DND-41 (cell line): ENCODE data around the gene ZC2HC1B.

Experiments used
- ATAC-seq: fragments of 200-7000 bp; cut with Tn5 transposase; 3 replicates; pipeline ENCODE4 v1.9.1; 2021; ENCODE audit warnings: low read depth; ENCODE audit not compliant: insufficient read depth
- DNase-seq: peaks from one replicate; pipeline ENCODE4 v3.0.0-alpha.2; 2020
- H2AFZ ChIP-seq: 2 replicates; pipeline ENCODE4 v1.6.0; 2012; ENCODE audit warnings: low read depth, low read length
- H3K27ac ChIP-seq: 2 replicates; pipeline ENCODE4 v1.5.1; 2012; ENCODE audit warnings: low read length, inconsistent platforms
- H3K27me3 ChIP-seq: fragments of 200-600 bp; sonication (generic); 2 replicates; pipeline ENCODE4 v1.6.0; 2012; ENCODE audit warnings: low read length, mild to moderate bottlenecking, inconsistent platforms; ENCODE audit not compliant: insufficient read depth, poor library complexity
- H3K36me3 ChIP-seq: 2 replicates; pipeline ENCODE4 v1.5.1; 2012; ENCODE audit warnings: low read length, inconsistent platforms; ENCODE audit not compliant: insufficient read depth
- H3K4me1 ChIP-seq: 2 replicates; pipeline ENCODE4 v1.5.1; 2012; ENCODE audit warnings: mild to moderate bottlenecking, low read length; ENCODE audit not compliant: insufficient read depth
- H3K4me2 ChIP-seq: 2 replicates; pipeline ENCODE4 v1.6.0; 2012; ENCODE audit warnings: mild to moderate bottlenecking, moderate library complexity, low read length, inconsistent platforms; ENCODE audit not compliant: insufficient read depth
- H3K4me3 ChIP-seq, 2 experiments: fragments of 200-600 bp in 1 of 2; shearing (Covaris generic) in 1 of 2; 2 replicates each; pipeline ENCODE4 v1.5.1; 2012 to 2016; ENCODE audit warnings: inconsistent platforms in 2 of 2, low read length in 2 of 2, mild to moderate bottlenecking in 2 of 2, low read depth in 1 of 2, moderate library complexity in 1 of 2
- H3K79me2 ChIP-seq: 2 replicates; pipeline ENCODE4 v1.6.0; 2012; ENCODE audit warnings: low read length, inconsistent platforms; ENCODE audit not compliant: insufficient read depth
- H3K9ac ChIP-seq: 2 replicates; pipeline ENCODE4 v1.6.0; 2012; ENCODE audit warnings: low read depth, mild to moderate bottlenecking, inconsistent platforms, low read length, moderate library complexity
- H3K9me3 ChIP-seq: 2 replicates; pipeline ENCODE4 v1.5.1; 2012; ENCODE audit warnings: low read length, moderate library complexity, mild to moderate bottlenecking, inconsistent platforms; ENCODE audit not compliant: insufficient read depth, severe bottlenecking
- H4K20me1 ChIP-seq: 2 replicates; pipeline ENCODE4 v1.6.0; 2012; ENCODE audit warnings: low read length; ENCODE audit not compliant: insufficient read depth
- EZH2 ChIP-seq: IDR thresholded peaks from 3 replicates; pipeline ENCODE4 v1.6.1; 2012; ENCODE audit warnings: borderline replicate concordance, low read depth, mild to moderate bottlenecking, moderate library complexity, low read length, inconsistent platforms; ENCODE audit not compliant: severe bottlenecking
- TF ChIP-seq, protein P1 (sequence below): IDR thresholded peaks from 2 replicates; pipeline ENCODE4 v1.5.1; 2012; ENCODE audit warnings: borderline replicate concordance, low read length, moderate library complexity, mild to moderate bottlenecking; ENCODE audit not compliant: poor library complexity, severe bottlenecking; ENCODE audit errors: extremely low read depth

ZC2HC1B gene

DNA sequence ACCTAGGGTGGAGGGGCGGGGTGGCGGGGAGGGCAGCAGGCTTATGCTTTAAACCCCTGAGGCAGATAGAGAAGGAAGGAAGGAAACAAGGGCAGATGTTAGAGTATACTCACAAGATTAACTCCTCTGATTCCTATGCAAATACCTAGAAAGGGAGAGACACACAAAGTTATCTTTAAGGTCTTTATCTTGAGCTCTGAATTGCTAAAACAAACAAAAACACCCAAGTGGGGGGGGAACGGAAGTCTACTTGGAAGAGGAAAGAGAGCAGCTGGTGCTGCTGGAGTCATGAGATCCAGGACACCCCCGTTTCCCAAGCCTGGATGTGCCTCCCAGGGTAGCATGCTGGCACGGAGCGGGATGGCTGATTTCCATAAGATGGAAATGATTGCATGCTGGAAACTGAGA is 100.4 kb downstream of the ZC2HC1B start:
- no peak overlapping the region for H2AFZ ChIP-seq
- no peak for TF ChIP-seq EZH2
- TF ChIP-seq, protein P1, sequence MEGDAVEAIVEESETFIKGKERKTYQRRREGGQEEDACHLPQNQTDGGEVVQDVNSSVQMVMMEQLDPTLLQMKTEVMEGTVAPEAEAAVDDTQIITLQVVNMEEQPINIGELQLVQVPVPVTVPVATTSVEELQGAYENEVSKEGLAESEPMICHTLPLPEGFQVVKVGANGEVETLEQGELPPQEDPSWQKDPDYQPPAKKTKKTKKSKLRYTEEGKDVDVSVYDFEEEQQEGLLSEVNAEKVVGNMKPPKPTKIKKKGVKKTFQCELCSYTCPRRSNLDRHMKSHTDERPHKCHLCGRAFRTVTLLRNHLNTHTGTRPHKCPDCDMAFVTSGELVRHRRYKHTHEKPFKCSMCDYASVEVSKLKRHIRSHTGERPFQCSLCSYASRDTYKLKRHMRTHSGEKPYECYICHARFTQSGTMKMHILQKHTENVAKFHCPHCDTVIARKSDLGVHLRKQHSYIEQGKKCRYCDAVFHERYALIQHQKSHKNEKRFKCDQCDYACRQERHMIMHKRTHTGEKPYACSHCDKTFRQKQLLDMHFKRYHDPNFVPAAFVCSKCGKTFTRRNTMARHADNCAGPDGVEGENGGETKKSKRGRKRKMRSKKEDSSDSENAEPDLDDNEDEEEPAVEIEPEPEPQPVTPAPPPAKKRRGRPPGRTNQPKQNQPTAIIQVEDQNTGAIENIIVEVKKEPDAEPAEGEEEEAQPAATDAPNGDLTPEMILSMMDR, result no peak
- no peak overlapping the region for H3K27ac ChIP-seq
- no peaks in the 10 kb centered on the region for H3K36me3 ChIP-seq
- H3K79me2 ChIP-seq, result no peaks in the 10 kb centered on the region
- H4K20me1 ChIP-seq, result no peaks in the 10 kb centered on the region
- no peaks in the 10 kb centered on the region for H3K9me3 ChIP-seq
- no peaks in the 10 kb centered on the region for H3K4me1 ChIP-seq
- DNase-seq (no peak), ATAC-seq (no peak)
- no peaks in the 10 kb centered on the region for H3K27me3 ChIP-seq
- no peak overlapping the region for H3K4me2 ChIP-seq
- H3K9ac ChIP-seq, result no peak overlapping the region
- H3K4me3 ChIP-seq, result no peak overlapping the region

DNA sequence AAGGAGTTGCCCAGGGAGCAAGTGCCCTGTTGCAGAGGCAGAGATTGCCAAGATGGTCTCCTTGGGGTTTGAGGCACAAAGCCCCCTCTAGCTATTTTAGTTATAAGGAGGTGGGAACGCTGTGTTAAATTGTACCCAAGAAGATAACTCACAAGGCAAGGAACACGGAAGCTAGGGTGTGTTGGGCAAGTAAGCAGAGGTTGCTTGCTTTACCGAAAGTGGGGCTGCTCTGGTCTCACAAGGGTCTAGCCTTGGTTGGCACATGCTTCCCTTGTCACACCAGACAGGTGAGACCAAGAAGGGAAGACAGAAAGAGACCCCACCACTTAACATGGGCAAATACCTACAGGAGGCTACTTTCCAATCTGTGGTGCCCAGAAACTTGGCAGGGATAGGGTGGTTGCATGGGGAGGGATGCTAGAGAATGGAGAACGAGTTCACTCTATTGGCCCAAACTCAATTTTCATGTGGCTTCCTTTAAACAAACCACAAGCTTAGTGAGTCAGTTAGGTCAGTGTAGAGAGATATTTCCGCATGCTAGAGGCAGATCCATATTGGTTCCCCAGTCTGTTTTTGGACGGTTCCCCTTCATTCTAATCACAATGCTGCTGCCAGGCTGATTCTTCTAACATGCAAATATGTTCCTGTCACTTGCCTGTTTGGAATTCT is 101.4 kb downstream of the ZC2HC1B start:
- DNase-seq, result no peak
- no peaks in the 10 kb centered on the region for H4K20me1 ChIP-seq
- H3K36me3 ChIP-seq, result no peaks in the 10 kb centered on the region
- H3K4me3 ChIP-seq, result no peak overlapping the region
- TF ChIP-seq, protein P1, result no peak
- no peak for TF ChIP-seq EZH2
- H3K27ac ChIP-seq, result no peak overlapping the region
- no peaks in the 10 kb centered on the region for H3K27me3 ChIP-seq
- H3K9ac ChIP-seq, result no peak overlapping the region
- H3K4me1 ChIP-seq, result no peaks in the 10 kb centered on the region
- no peak overlapping the region for H2AFZ ChIP-seq
- no peaks in the 10 kb centered on the region for H3K9me3 ChIP-seq
- H3K79me2 ChIP-seq, result no peaks in the 10 kb centered on the region
- ATAC-seq, result no peak
- H3K4me2 ChIP-seq, result no peak overlapping the region

DNA sequence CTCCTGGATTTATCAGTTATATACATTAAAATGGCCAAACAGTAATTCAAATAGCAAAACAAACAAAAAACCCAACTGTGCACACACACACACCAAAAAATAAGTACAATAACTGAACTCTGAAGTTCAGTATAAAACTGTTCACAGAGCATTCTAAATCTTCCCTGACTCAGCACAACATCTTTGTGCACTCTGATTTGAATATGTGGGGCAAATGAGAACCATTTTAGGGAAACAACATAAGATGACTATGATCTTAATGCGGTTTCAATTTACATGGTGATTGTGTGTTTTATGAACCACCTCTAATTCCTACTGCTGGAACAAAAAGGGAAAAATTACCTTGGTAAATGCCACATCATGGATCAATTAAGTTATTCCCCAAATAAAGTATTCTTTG is 102.0 kb downstream of the ZC2HC1B start:
- TF ChIP-seq EZH2, result no peak
- TF ChIP-seq, protein P1, result no peak

More for the DNA sequence above, 102.0 kb downstream of the ZC2HC1B start:
- H3K9ac ChIP-seq, result no peak overlapping the region
- no peak for ATAC-seq
- H3K36me3 ChIP-seq, result no peaks in the 10 kb centered on the region
- H3K4me3 ChIP-seq, result no peak overlapping the region
- H3K27me3 ChIP-seq, result no peaks in the 10 kb centered on the region
- no peaks in the 10 kb centered on the region for H3K9me3 ChIP-seq
- H2AFZ ChIP-seq, result no peak overlapping the region
- no peaks in the 10 kb centered on the region for H3K4me1 ChIP-seq
- no peak for DNase-seq
- no peaks in the 10 kb centered on the region for H4K20me1 ChIP-seq
- no peak overlapping the region for H3K4me2 ChIP-seq
- no peak overlapping the region for H3K27ac ChIP-seq
- H3K79me2 ChIP-seq, result no peaks in the 10 kb centered on the region
